PC-9 (cell line): ENCODE data around the gene PTGDS. TPM values are rescaled to one million over a fixed set of nuclear protein-coding genes. Genes with fewer than 3 reads are reported as not detected.

Source experiments
- BruUV-seq: library from RNA; stranded (reverse); fragments of 400-500 nt; replicated peaks from 2 replicates; lab custom pipeline; 2021; lab: Mats Ljungman, UMichigan
- CTCF ChIA-PET: fragments of 300-600 bp; sonication (Branson Sonifier 250); formaldehyde crosslinking; loops from one replicate; lab custom pipeline; 2022; ENCODE audit warnings: antibody characterized with exemption; lab: Charles Lee
- POLR2A ChIA-PET: fragments of 300-600 bp; sonication (Branson Sonifier 250); formaldehyde crosslinking; loops from one replicate; lab custom pipeline; 2022; ENCODE audit warnings: antibody characterized with exemption; ENCODE audit not compliant: unreplicated experiment; lab: Charles Lee
- DNase-seq, 2 experiments: peaks; one replicate each; pipeline versions ENCODE4 v3.0.0 to v3.0.0-alpha.2; 2015 to 2022; ENCODE audit warnings: mixed read lengths in 1 of 2
- H2AFZ ChIP-seq: fragments of 200-600 bp; sonication (generic); 2 replicates; pipeline ENCODE4 v1.8.1; 2017; ENCODE audit warnings: antibody characterized with exemption
- H3F3A ChIP-seq: fragments of 200-600 bp; sonication (generic); 2 replicates; pipeline ENCODE4 v1.8.1; 2017; ENCODE audit warnings: antibody characterized with exemption, mild to moderate bottlenecking, low read depth; ENCODE audit not compliant: insufficient read depth
- H3K27ac ChIP-seq: fragments of 200-600 bp; sonication (generic); 2 replicates; pipeline ENCODE4 v1.6.1; 2016; ENCODE audit warnings: mixed run types
- H3K27me3 ChIP-seq: fragments of 200-600 bp; sonication (generic); 2 replicates; pipeline ENCODE4 v1.6.1; 2016; ENCODE audit warnings: low read depth, mixed run types; ENCODE audit not compliant: insufficient read depth
- H3K36me3 ChIP-seq: fragments of 200-600 bp; sonication (generic); 2 replicates; pipeline ENCODE4 v1.6.1; 2016; ENCODE audit warnings: low read depth, mixed run types
- H3K4me1 ChIP-seq: fragments of 200-600 bp; sonication (generic); replicated peaks from 2 replicates; pipeline ENCODE4 v1.6.1; 2016; ENCODE audit warnings: mixed run types; ENCODE audit not compliant: insufficient read depth
- H3K4me2 ChIP-seq: fragments of 200-600 bp; sonication (generic); 2 replicates; pipeline ENCODE4 v1.6.1; 2017; ENCODE audit warnings: mixed run types
- H3K4me3 ChIP-seq: fragments of 200-600 bp; sonication (generic); 2 replicates; pipeline ENCODE4 v1.6.1; 2016; ENCODE audit warnings: mixed run types
- H3K79me2 ChIP-seq: fragments of 200-600 bp; sonication (generic); 2 replicates; pipeline ENCODE4 v1.6.1; 2017; ENCODE audit warnings: low read depth, mixed run types
- H3K9me2 ChIP-seq: fragments of 200-600 bp; sonication (generic); 2 replicates; pipeline ENCODE4 v1.8.1; 2017; ENCODE audit warnings: mild to moderate bottlenecking; ENCODE audit not compliant: insufficient read depth
- H3K9me3 ChIP-seq: fragments of 200-600 bp; sonication (generic); 2 replicates; pipeline ENCODE4 v1.8.1; 2016; ENCODE audit warnings: low read depth; ENCODE audit not compliant: insufficient read depth
- H4K20me1 ChIP-seq: fragments of 200-600 bp; sonication (generic); 2 replicates; pipeline ENCODE4 v1.8.1; 2017; ENCODE audit not compliant: insufficient read depth
- EZH2 ChIP-seq: fragments of 200-600 bp; sonication (generic); IDR thresholded peaks from 2 replicates; pipeline ENCODE4 v1.8.0; 2017; ENCODE audit warnings: antibody characterized with exemption, low read depth
- intact Hi-C: fragments of 100-400 bp; cut with micrococcal nuclease; formaldehyde crosslinking; loops from one replicate; pipeline ENCODE4 v1.10.0; 2022; ENCODE audit not compliant: unreplicated experiment
- total RNA-seq: library from RNA; stranded (reverse); gene quantifications from 2 replicates; pipeline ENCODE4 v1.2.3, GENCODE V29; 2021
- TF ChIP-seq, protein P1 (sequence below): fragments of 200-600 bp; sonication (generic); conservative IDR thresholded peaks from 2 replicates; pipeline ENCODE4 v1.6.1; 2017; ENCODE audit warnings: mixed run types, antibody characterized with exemption, mild to moderate bottlenecking, moderate library complexity

Gene PTGDS
- total RNA-seq, 1 experiment from 2014 or later: 1.7 TPM

DNA sequence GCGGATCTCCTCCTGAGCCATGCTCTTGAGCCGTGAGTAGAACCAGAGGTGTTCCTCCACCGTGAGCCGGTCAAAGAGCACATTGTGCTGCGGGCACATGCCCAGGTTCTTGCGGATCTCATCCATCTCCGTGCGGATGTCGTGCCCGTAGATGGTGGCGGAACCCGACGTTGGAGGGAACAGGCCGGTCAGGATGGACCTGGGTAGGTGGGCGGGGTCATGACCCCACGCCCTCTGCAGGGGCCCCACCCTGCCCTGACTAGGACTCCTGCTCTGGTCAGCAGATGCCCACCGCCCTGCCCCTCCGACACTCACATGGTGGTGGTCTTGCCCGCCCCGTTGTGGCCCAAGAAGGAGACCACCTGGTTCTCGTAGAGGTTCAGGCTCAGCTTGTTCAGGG is 38.7 kb downstream of the PTGDS start:
- no peak overlapping the region for H3K4me3 ChIP-seq
- H3K9me2 ChIP-seq: no peaks in the 10 kb centered on the region
- intact Hi-C loops: no loop called here
- BruUV-seq: no TSS peak
- no peaks in the 10 kb centered on the region for H3K27me3 ChIP-seq
- no peaks in the 10 kb centered on the region for H3K9me3 ChIP-seq
- no peak overlapping the region for H3K27ac ChIP-seq
- no peak overlapping the region for H3K4me2 ChIP-seq
- no peaks in the 10 kb centered on the region for H4K20me1 ChIP-seq
- TF ChIP-seq, protein P1, sequence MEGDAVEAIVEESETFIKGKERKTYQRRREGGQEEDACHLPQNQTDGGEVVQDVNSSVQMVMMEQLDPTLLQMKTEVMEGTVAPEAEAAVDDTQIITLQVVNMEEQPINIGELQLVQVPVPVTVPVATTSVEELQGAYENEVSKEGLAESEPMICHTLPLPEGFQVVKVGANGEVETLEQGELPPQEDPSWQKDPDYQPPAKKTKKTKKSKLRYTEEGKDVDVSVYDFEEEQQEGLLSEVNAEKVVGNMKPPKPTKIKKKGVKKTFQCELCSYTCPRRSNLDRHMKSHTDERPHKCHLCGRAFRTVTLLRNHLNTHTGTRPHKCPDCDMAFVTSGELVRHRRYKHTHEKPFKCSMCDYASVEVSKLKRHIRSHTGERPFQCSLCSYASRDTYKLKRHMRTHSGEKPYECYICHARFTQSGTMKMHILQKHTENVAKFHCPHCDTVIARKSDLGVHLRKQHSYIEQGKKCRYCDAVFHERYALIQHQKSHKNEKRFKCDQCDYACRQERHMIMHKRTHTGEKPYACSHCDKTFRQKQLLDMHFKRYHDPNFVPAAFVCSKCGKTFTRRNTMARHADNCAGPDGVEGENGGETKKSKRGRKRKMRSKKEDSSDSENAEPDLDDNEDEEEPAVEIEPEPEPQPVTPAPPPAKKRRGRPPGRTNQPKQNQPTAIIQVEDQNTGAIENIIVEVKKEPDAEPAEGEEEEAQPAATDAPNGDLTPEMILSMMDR: no peak
- no peak for TF ChIP-seq EZH2
- DNase-seq: no peak
- no peaks in the 10 kb centered on the region for H3K4me1 ChIP-seq
- no peaks in the 10 kb centered on the region for H3K79me2 ChIP-seq
- H2AFZ ChIP-seq: no peak overlapping the region
- H3K36me3 ChIP-seq: no peaks in the 10 kb centered on the region
- CTCF ChIA-PET: no interaction called here
- POLR2A ChIA-PET: no interaction called here
- no peaks in the 10 kb centered on the region for H3F3A ChIP-seq

DNA sequence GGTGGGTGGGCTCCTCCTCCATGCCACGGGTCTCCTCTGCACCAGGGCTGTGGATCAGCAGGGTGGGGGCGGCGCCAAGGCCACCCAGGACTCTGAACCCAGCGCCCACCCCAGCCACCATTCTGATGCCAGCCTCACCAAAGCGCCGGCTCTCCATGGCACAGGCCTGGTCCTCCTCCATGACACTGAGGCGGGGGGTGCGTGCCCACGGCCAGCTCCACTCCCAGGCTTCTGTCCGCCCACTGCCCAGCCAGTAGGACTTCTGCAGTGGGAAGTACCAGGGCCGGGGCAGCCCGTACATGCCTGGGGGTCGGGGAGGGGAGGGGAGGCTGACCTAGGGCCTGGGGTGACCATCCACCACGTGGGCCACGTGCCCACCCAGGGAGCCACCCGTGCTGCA is 39.1 kb downstream of the PTGDS start:
- intact Hi-C loops: no loop called here
- H3K36me3 ChIP-seq: no peaks in the 10 kb centered on the region
- H4K20me1 ChIP-seq: no peaks in the 10 kb centered on the region; the same call in 1 of the 2 replicates
- no peak overlapping the region for H3K4me2 ChIP-seq
- no peaks in the 10 kb centered on the region for H3K9me3 ChIP-seq
- H3K4me3 ChIP-seq: no peak overlapping the region
- BruUV-seq: no TSS peak
- no peak for DNase-seq
- H3K27me3 ChIP-seq: no peaks in the 10 kb centered on the region
- CTCF ChIA-PET: no interaction called here
- H3K4me1 ChIP-seq: no peaks in the 10 kb centered on the region
- H3F3A ChIP-seq: peaks cover 4% of the 10 kb centered on the region; the same call in 1 of the 2 replicates
- POLR2A ChIA-PET: no interaction called here
- TF ChIP-seq, protein P1: no peak
- no peak for TF ChIP-seq EZH2
- no peaks in the 10 kb centered on the region for H3K79me2 ChIP-seq
- H3K27ac ChIP-seq: no peak overlapping the region
- H2AFZ ChIP-seq: no peak overlapping the region
- no peaks in the 10 kb centered on the region for H3K9me2 ChIP-seq

DNA sequence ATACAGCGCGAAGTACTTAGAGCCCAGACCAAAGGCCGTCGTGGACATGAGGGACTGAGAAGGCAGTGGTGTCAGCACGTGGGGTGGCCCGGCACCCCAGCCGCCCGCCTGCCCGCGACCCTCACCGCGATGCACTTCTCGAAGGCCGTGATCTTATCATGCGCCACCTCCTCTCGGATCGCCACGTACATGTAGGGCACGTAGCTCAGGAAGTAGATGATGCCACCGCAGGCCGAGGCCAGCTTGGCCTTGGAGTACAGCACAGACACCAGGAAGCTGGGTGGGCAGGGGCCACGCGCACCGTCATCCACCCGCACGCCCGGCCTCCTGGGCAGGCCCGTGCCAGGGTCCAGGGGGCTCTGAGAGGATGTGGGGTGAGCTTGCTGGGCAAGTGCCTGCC is 39.8 kb downstream of the PTGDS start:
- H2AFZ ChIP-seq: no peak overlapping the region
- no peaks in the 10 kb centered on the region for H3K27me3 ChIP-seq
- no peak overlapping the region for H3K4me3 ChIP-seq
- H3K27ac ChIP-seq: no peak overlapping the region
- no TSS peak for BruUV-seq
- no peaks in the 10 kb centered on the region for H3K79me2 ChIP-seq
- H3K36me3 ChIP-seq: no peaks in the 10 kb centered on the region
- intact Hi-C loops: no loop called here
- no peak overlapping the region for H3K4me2 ChIP-seq
- peaks cover 7% of the 10 kb centered on the region; the same call in 1 of the 2 replicates for H3F3A ChIP-seq
- no peaks in the 10 kb centered on the region; the same call in 1 of the 2 replicates for H4K20me1 ChIP-seq
- ChIA-PET POLR2A (no interaction called here), CTCF (no interaction called here)
- no peaks in the 10 kb centered on the region for H3K9me2 ChIP-seq
- no peak for DNase-seq
- no peaks in the 10 kb centered on the region for H3K9me3 ChIP-seq
- TF ChIP-seq, protein P1: no peak
- TF ChIP-seq EZH2: no peak
- no peaks in the 10 kb centered on the region for H3K4me1 ChIP-seq
